GM13977 (cell line): ENCODE data around the gene SNAP25.

Experiments
- DNase-seq: peaks from one replicate; pipeline ENCODE4 v3.0.0; 2012; ENCODE audit warnings: low spot score
- CTCF ChIP-seq: IDR thresholded peaks from 2 replicates; pipeline ENCODE4 v1.5.1; 2012; ENCODE audit warnings: mild to moderate bottlenecking, control low read depth; ENCODE audit not compliant: insufficient read depth; ENCODE audit errors: extremely low read depth, missing control alignments
- in situ Hi-C: fragments of 300-500 bp; cut with MboI; formaldehyde crosslinking; loops from one replicate; pipeline ENCODE4 v1.12.0; 2022; ENCODE audit warnings: low sequenced_read_pairs, low pct_unique_long_range_greater_than_20kb, mixed read lengths, inconsistent platforms; ENCODE audit not compliant: unreplicated experiment

SNAP25 gene

GRCh38 chr20:10177326-10177725 lies 41.3 kb upstream of the SNAP25 start:
- DNase-seq = no peak
- in situ Hi-C loops = no loop called here
- no peak for TF ChIP-seq CTCF

- no peak for DNase-seq
- TF ChIP-seq CTCF = no peak
- in situ Hi-C loops = no loop called here
These were observed 40.5 kb upstream of the SNAP25 start for GRCh38 chr20:10178091-10178490.

GRCh38 chr20:10178727-10179313 lies 39.8 kb upstream of the SNAP25 start:
- TF ChIP-seq CTCF = no peak
- no peak for DNase-seq
- in situ Hi-C loops = no loop called here

GRCh38 chr20:10179574-10180298 lies 38.9 kb upstream of the SNAP25 start:
- in situ Hi-C loops = no loop called here
- no peak for DNase-seq
- TF ChIP-seq CTCF = peak; percentile 25

- in situ Hi-C loops = no loop called here
- DNase-seq = no peak
- no peak for TF ChIP-seq CTCF
These were observed 37.9 kb upstream of the SNAP25 start for GRCh38 chr20:10180651-10181235.

- no peak for TF ChIP-seq CTCF
- no peak for DNase-seq
- in situ Hi-C loops = no loop called here
These were observed 32.7 kb upstream of the SNAP25 start for GRCh38 chr20:10185741-10186558.
